GM12878 (cell line): ENCODE results near the gene PPT1. TPM values are rescaled to one million over a fixed set of nuclear protein-coding genes. Genes with fewer than 3 reads are reported as not detected.

Source experiments
- ATAC-seq: fragments of 200-7000 bp; cut with Tn5 transposase; 3 replicates; pipeline ENCODE4 v1.9.1; 2020; ENCODE audit warnings: mild to moderate bottlenecking, moderate library complexity
- BruUV-seq: library from RNA; stranded (reverse); fragments of 400-500 nt; replicated peaks from 2 replicates; lab custom pipeline; 2021; lab: Mats Ljungman, UMichigan
- CTCF ChIA-PET: fragments of 300-600 bp; sonication (Branson Sonifier 250); formaldehyde crosslinking; extraction: SDS; loops from one replicate; lab custom pipeline; 2021; ENCODE audit warnings: inconsistent platforms; lab: Yijun Ruan, JAX
- POLR2A ChIA-PET: fragments of 350-600 bp; formaldehyde crosslinking; extraction: SDS; loops from one replicate; lab custom pipeline; 2021; ENCODE audit warnings: inconsistent platforms; lab: Charles Lee
- RAD21 ChIA-PET: fragments of 300-600 bp; sonication (Branson Sonifier 250); formaldehyde crosslinking; loops from one replicate; lab custom pipeline; 2023; ENCODE audit warnings: antibody characterized with exemption; ENCODE audit not compliant: unreplicated experiment; lab: Charles Lee
- SMC1A ChIA-PET: fragments of 300-600 bp; sonication (Branson Sonifier 250); formaldehyde crosslinking; loops from one replicate; lab custom pipeline; 2023; ENCODE audit not compliant: unreplicated experiment, uncharacterized antibody; lab: Charles Lee
- DNase-seq: peaks from one replicate; pipeline ENCODE4 v3.0.0-alpha.2; 2011; ENCODE audit warnings: low read depth, low spot score
- FAIRE-seq: peaks from 3 replicates; lab custom pipeline; 2011; peaks lifted over from hg19 to GRCh38; lab: Jason Lieb, UNC
- H2AFZ ChIP-seq: 2 replicates; pipeline ENCODE4 v1.6.0; 2011; ENCODE audit warnings: low read depth, low read length, control low read depth; ENCODE audit not compliant: control insufficient read depth
- H3K27ac ChIP-seq: 2 replicates; pipeline ENCODE4 v1.5.1; 2011; ENCODE audit warnings: control low read depth; ENCODE audit not compliant: control insufficient read depth, insufficient read depth
- H3K27me3 ChIP-seq, 2 experiments: replicated peaks in 1 of 2; 2 replicates each; pipeline versions ENCODE4 v1.6.0 to v1.6.1; 2011; ENCODE audit warnings: low read length in 1 of 2; ENCODE audit not compliant: control insufficient read depth in 2 of 2, insufficient read depth in 2 of 2
- H3K36me3 ChIP-seq, 2 experiments: 2 replicates each; pipeline ENCODE4 v1.5.1; 2011; ENCODE audit warnings: low read length in 1 of 2; ENCODE audit not compliant: control insufficient read depth in 2 of 2, insufficient read depth in 2 of 2
- H3K4me1 ChIP-seq: 2 replicates; pipeline ENCODE4 v1.6.1; 2011; ENCODE audit warnings: mild to moderate bottlenecking, low read length, moderate library complexity, mixed read lengths; ENCODE audit not compliant: control insufficient read depth, insufficient read depth
- H3K4me2 ChIP-seq: 2 replicates; pipeline ENCODE4 v1.6.0; 2011; ENCODE audit warnings: control low read depth; ENCODE audit not compliant: control insufficient read depth, insufficient read depth
- H3K4me3 ChIP-seq: fragments of 200-600 bp; sonication (generic); 2 replicates; pipeline ENCODE4 v1.5.1; 2016
- H3K79me2 ChIP-seq: 2 replicates; pipeline ENCODE4 v1.6.0; 2011; ENCODE audit warnings: low read length; ENCODE audit not compliant: control insufficient read depth, insufficient read depth
- H3K9ac ChIP-seq: 2 replicates; pipeline ENCODE4 v1.8.0; 2011; ENCODE audit warnings: low read length, control low read depth, mixed read lengths; ENCODE audit not compliant: control insufficient read depth, insufficient read depth
- H3K9me3 ChIP-seq: replicated peaks from 3 replicates; pipeline ENCODE4 v1.5.1; 2011; ENCODE audit warnings: mild to moderate bottlenecking, low read length; ENCODE audit not compliant: control insufficient read depth, insufficient read depth
- H4K20me1 ChIP-seq: 2 replicates; pipeline ENCODE4 v1.6.0; 2011; ENCODE audit not compliant: control insufficient read depth, insufficient read depth
- CBX3 ChIP-seq: fragments of 200-600 bp; sonication (generic); IDR thresholded peaks from 2 replicates; pipeline ENCODE4 v1.6.1; 2016; ENCODE audit warnings: low read depth, borderline replicate concordance
- RAD51 ChIP-seq: fragments of 450-650 bp; IDR thresholded peaks from 2 replicates; pipeline ENCODE4 v1.6.1; 2016; ENCODE audit warnings: moderate library complexity, mild to moderate bottlenecking, inconsistent platforms
- RELB ChIP-seq: fragments of 450-650 bp; IDR thresholded peaks from 2 replicates; pipeline ENCODE4 v1.6.1; 2017; ENCODE audit warnings: low read depth, mild to moderate bottlenecking, moderate library complexity
- SIX5 ChIP-seq: IDR thresholded peaks from 2 replicates; pipeline ENCODE4 v1.6.1; 2011; ENCODE audit warnings: mild to moderate bottlenecking, low read depth, low read length, moderate library complexity; ENCODE audit not compliant: severe bottlenecking
- YY1 ChIP-seq: IDR thresholded peaks from 2 replicates; pipeline ENCODE4 v1.6.1; 2011; ENCODE audit warnings: low read depth, mild to moderate bottlenecking, low read length
- WGBS: methylation state at CpG from one replicate; pipeline ENCODE4 v1.1.6; 2016; ENCODE audit warnings: low lambda C conversion rate; ENCODE audit not compliant: insufficient replicate concordance, insufficient coverage; ENCODE audit errors: missing lambda C conversion rate; 5-methylcytosine and 5-hydroxymethylcytosine counted together
- in situ Hi-C: fragments of 300-500 bp; cut with MboI; formaldehyde crosslinking; loops from 9 replicates; pipeline ENCODE4 v1.14.3; 2018; ENCODE audit warnings: mixed read lengths
- intact Hi-C: fragments of 100-400 bp; cut with micrococcal nuclease; formaldehyde crosslinking; loops from one replicate; pipeline ENCODE4 v1.14.2; 2022; ENCODE audit not compliant: unreplicated experiment
- polyA plus RNA-seq, 11 experiments: library from polyadenylated mRNA; depleted of rRNA in 4 of 11; unstranded in 6 of 11; stranded (reverse) in 5 of 11; fragments of >200 nt; fragmentation: Nextera tagmentation in 4 of 11; fragmentation: Illumina TruSeq in 1 of 11; extraction: Ambion mirVana in 4 of 11; extraction: Trizol in 1 of 11; gene quantifications; 1 replicate in 1 of 11; 2 replicates in 10 of 11; pipeline versions ENCODE4 v1.2.1 to v1.2.3, GENCODE V29; 2011 to 2016; ENCODE audit warnings: inconsistent platforms in 2 of 11, missing spikeins in 2 of 11, low read depth in 1 of 11
- total RNA-seq, 4 experiments: library from RNA; depleted of rRNA in 3 of 4; stranded (reverse); fragments of >200 nt in 3 of 4; fragmentation: Illumina TruSeq in 1 of 4; extraction: Trizol in 1 of 4; gene quantifications; 2 replicates each; pipeline versions ENCODE4 v1.2.1 to v1.2.3, GENCODE V29; 2013 to 2021
- TF ChIP-seq, protein P1 (sequence below): fragments of 450-650 bp; IDR thresholded peaks from 2 replicates; pipeline ENCODE4 v1.6.1; 2017; ENCODE audit warnings: antibody characterized with exemption, mild to moderate bottlenecking, moderate library complexity
- TF ChIP-seq, protein P2 (sequence below): IDR thresholded peaks from 2 replicates; pipeline ENCODE4 v1.6.1; 2012; ENCODE audit warnings: improper control_type of control experiment, low read depth, low read length; ENCODE audit not compliant: insufficient replicate concordance

The PPT1 gene
- total and polyA plus RNA-seq, 10 of the 15 experiments (the other 5 are each of a cell fraction or from before 2014, with no cell fraction given), result 50.4 to 147 (median 103) TPM

GRCh38 chr1:40092241-40092640, 4.8 kb downstream of the PPT1 start:
- POLR2A ChIA-PET, result no interaction called here
- no peak overlapping the region for H2AFZ ChIP-seq
- H3K9ac ChIP-seq, result no peak overlapping the region
- no peaks in the 10 kb centered on the region for H3K4me1 ChIP-seq
- H3K27ac ChIP-seq, result no peak overlapping the region
- H3K4me2 ChIP-seq, result no peak overlapping the region
- no peak for DNase-seq
- no peaks in the 10 kb centered on the region for H3K27me3 ChIP-seq
- in situ Hi-C loops, result no loop called here
- RAD21 ChIA-PET, result interaction anchor here (0.7 kb wide), 1 partner anchor 14 kb away, joined by 3 read pairs; no protein-coding TSS in a partner anchor
- intact Hi-C loops, result loop anchor here (10.0 kb wide), 1 partner anchor 313 kb away; no protein-coding TSS in a partner anchor
- TF ChIP-seq RELB (no peak), YY1 (no peak), SIX5 (no peak), CBX3 (no peak), RAD51 (no peak)
- TF ChIP-seq, protein P1, sequence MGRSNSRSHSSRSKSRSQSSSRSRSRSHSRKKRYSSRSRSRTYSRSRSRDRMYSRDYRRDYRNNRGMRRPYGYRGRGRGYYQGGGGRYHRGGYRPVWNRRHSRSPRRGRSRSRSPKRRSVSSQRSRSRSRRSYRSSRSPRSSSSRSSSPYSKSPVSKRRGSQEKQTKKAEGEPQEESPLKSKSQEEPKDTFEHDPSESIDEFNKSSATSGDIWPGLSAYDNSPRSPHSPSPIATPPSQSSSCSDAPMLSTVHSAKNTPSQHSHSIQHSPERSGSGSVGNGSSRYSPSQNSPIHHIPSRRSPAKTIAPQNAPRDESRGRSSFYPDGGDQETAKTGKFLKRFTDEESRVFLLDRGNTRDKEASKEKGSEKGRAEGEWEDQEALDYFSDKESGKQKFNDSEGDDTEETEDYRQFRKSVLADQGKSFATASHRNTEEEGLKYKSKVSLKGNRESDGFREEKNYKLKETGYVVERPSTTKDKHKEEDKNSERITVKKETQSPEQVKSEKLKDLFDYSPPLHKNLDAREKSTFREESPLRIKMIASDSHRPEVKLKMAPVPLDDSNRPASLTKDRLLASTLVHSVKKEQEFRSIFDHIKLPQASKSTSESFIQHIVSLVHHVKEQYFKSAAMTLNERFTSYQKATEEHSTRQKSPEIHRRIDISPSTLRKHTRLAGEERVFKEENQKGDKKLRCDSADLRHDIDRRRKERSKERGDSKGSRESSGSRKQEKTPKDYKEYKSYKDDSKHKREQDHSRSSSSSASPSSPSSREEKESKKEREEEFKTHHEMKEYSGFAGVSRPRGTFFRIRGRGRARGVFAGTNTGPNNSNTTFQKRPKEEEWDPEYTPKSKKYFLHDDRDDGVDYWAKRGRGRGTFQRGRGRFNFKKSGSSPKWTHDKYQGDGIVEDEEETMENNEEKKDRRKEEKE, result no peak
- TF ChIP-seq, protein P2, sequence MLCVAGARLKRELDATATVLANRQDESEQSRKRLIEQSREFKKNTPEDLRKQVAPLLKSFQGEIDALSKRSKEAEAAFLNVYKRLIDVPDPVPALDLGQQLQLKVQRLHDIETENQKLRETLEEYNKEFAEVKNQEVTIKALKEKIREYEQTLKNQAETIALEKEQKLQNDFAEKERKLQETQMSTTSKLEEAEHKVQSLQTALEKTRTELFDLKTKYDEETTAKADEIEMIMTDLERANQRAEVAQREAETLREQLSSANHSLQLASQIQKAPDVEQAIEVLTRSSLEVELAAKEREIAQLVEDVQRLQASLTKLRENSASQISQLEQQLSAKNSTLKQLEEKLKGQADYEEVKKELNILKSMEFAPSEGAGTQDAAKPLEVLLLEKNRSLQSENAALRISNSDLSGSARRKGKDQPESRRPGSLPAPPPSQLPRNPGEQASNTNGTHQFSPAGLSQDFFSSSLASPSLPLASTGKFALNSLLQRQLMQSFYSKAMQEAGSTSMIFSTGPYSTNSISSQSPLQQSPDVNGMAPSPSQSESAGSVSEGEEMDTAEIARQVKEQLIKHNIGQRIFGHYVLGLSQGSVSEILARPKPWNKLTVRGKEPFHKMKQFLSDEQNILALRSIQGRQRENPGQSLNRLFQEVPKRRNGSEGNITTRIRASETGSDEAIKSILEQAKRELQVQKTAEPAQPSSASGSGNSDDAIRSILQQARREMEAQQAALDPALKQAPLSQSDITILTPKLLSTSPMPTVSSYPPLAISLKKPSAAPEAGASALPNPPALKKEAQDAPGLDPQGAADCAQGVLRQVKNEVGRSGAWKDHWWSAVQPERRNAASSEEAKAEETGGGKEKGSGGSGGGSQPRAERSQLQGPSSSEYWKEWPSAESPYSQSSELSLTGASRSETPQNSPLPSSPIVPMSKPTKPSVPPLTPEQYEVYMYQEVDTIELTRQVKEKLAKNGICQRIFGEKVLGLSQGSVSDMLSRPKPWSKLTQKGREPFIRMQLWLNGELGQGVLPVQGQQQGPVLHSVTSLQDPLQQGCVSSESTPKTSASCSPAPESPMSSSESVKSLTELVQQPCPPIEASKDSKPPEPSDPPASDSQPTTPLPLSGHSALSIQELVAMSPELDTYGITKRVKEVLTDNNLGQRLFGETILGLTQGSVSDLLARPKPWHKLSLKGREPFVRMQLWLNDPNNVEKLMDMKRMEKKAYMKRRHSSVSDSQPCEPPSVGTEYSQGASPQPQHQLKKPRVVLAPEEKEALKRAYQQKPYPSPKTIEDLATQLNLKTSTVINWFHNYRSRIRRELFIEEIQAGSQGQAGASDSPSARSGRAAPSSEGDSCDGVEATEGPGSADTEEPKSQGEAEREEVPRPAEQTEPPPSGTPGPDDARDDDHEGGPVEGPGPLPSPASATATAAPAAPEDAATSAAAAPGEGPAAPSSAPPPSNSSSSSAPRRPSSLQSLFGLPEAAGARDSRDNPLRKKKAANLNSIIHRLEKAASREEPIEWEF, result no peak
- H3K9me3 ChIP-seq, result no peaks in the 10 kb centered on the region
- ATAC-seq, result no peak
- BruUV-seq, result no TSS peak
- H3K36me3 ChIP-seq, result peaks cover 1 to 10% of the 10 kb centered on the region in 2 experiments
- 100% methylated on average over 2 of the region's 2 CpGs for WGBS
- SMC1A ChIA-PET, result interaction anchor here (2.0 to 2.3 kb wide), 2 partner anchors 52 to 246 kb away, joined by 8 to 10 read pairs; no protein-coding TSS in a partner anchor
- H3K4me3 ChIP-seq, result no peak overlapping the region
- no peaks in the 10 kb centered on the region for H4K20me1 ChIP-seq
- CTCF ChIA-PET, result interaction anchor here (20.0 kb wide), 1 partner anchor 247 kb away, joined by 271 read pairs; no protein-coding TSS in a partner anchor
- H3K79me2 ChIP-seq, result peaks cover 6% of the 10 kb centered on the region
- no peak for FAIRE-seq
